ENCODE measurements around the gene RAB44. TPM values are rescaled to one million over a fixed set of nuclear protein-coding genes. Genes with fewer than 3 reads are reported as not detected.

RAB44 gene
- total RNA-seq, 1 experiment from 2014 or later, result 0.11 TPM

- TF ChIP-seq, protein P1, sequence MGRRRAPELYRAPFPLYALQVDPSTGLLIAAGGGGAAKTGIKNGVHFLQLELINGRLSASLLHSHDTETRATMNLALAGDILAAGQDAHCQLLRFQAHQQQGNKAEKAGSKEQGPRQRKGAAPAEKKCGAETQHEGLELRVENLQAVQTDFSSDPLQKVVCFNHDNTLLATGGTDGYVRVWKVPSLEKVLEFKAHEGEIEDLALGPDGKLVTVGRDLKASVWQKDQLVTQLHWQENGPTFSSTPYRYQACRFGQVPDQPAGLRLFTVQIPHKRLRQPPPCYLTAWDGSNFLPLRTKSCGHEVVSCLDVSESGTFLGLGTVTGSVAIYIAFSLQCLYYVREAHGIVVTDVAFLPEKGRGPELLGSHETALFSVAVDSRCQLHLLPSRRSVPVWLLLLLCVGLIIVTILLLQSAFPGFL (CRISPR knock-in tag; IDR thresholded peaks at IDR 0.05; ENCODE audit: borderline replicate concordance), result no peak
- TF ChIP-seq ZBTB21 (CRISPR knock-in tag; IDR thresholded peaks at IDR 0.05; ENCODE audit: borderline replicate concordance) (no peak), ATF2 (CRISPR knock-in tag; IDR thresholded peaks at IDR 0.05; ENCODE audit: borderline replicate concordance, low read depth) (no peak)
Observed at GRCh38 chr6:36717871-36718540, 20.4 kb downstream of the RAB44 start (continued).

GRCh38 chr6:36718560-36718959 is 20.9 kb downstream of the RAB44 start:
- Mint-ChIP-seq H3K4me3 (no peak overlapping the region), H3K27me3 (ENCODE audit: low read depth) (no peaks in the 10 kb centered on the region), H3K36me3 (no peaks in the 10 kb centered on the region), H3K9me3 (no peaks in the 10 kb centered on the region), H3K27ac (no peak overlapping the region), H3K4me1 (no peaks in the 10 kb centered on the region)
- ATAC-seq (no peak), DNase-seq (ENCODE audit: low spot score) (no peak)
- ChIA-PET POLR2A (interaction anchor here (0.7 kb wide), 2 partner anchors 46 to 1929 kb away, joined by 3 read pairs; no protein-coding TSS in a partner anchor), CTCF (interaction anchor here (0.6 to 1.5 kb wide), 3 partner anchors 41 to 104 kb away, joined by 3 to 5 read pairs (median 4); no protein-coding TSS in a partner anchor)
- no peak for TF ChIP-seq ATF6 (CRISPR knock-in tag; IDR thresholded peaks at IDR 0.05)
- no peak for TF ChIP-seq ETV6 (CRISPR knock-in tag; IDR thresholded peaks at IDR 0.05)
- TF ChIP-seq, protein P2, sequence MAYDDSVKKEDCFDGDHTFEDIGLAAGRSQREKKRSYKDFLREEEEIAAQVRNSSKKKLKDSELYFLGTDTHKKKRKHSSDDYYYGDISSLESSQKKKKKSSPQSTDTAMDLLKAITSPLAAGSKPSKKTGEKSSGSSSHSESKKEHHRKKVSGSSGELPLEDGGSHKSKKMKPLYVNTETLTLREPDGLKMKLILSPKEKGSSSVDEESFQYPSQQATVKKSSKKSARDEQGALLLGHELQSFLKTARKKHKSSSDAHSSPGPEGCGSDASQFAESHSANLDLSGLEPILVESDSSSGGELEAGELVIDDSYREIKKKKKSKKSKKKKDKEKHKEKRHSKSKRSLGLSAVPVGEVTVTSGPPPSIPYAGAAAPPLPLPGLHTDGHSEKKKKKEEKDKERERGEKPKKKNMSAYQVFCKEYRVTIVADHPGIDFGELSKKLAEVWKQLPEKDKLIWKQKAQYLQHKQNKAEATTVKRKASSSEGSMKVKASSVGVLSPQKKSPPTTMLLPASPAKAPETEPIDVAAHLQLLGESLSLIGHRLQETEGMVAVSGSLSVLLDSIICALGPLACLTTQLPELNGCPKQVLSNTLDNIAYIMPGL (CRISPR knock-in tag; IDR thresholded peaks at IDR 0.05), result no peak
- TF ChIP-seq EMX1 (CRISPR knock-in tag; IDR thresholded peaks at IDR 0.05), result no peak
- TF ChIP-seq SP1 (CRISPR knock-in tag; conservative IDR thresholded peaks at IDR 0.05), result no peak
- TF ChIP-seq, protein P3, sequence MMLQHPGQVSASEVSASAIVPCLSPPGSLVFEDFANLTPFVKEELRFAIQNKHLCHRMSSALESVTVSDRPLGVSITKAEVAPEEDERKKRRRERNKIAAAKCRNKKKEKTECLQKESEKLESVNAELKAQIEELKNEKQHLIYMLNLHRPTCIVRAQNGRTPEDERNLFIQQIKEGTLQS (CRISPR knock-in tag; conservative IDR thresholded peaks at IDR 0.05), result no peak
- TF ChIP-seq JUN (CRISPR knock-in tag; IDR thresholded peaks at IDR 0.05), result no peak

- CTCF ChIA-PET, result interaction anchor here (1.0 to 1.6 kb wide), 2 partner anchors 104 kb away, joined by 3 to 7 read pairs; no protein-coding TSS in a partner anchor
- no peak for ATAC-seq
- POLR2A ChIA-PET, result interaction anchor here (1.0 kb wide), 1 partner anchor 15 kb away, joined by 3 read pairs; no protein-coding TSS in a partner anchor
Observed at GRCh38 chr6:36719126-36719525, 21.5 kb downstream of the RAB44 start.

More at GRCh38 chr6:36719126-36719525, 21.5 kb downstream of the RAB44 start:
- Mint-ChIP-seq H3K4me1 (no peaks in the 10 kb centered on the region), H3K4me3 (no peak overlapping the region), H3K27me3 (ENCODE audit: low read depth) (no peaks in the 10 kb centered on the region), H3K9me3 (no peaks in the 10 kb centered on the region), H3K27ac (no peak overlapping the region), H3K36me3 (no peaks in the 10 kb centered on the region)
- TF ChIP-seq PRRX2 (CRISPR knock-in tag; IDR thresholded peaks at IDR 0.05) (no peak), CTCF (IDR thresholded peaks at IDR 0.05) (0 out of 2 replicates have a peak, but pooled peaks have one; percentile 11)
- DNase-seq (ENCODE audit: low spot score), result no peak

Measured in WTC11 (cell line).